SW 1271 (cell line): Measurements from ENCODE around the gene TEKT2.
A peak's percentile ranks its signal among the peaks of the same experiment; 100 is the strongest.

ENCODE experiments used
- DNase-seq, 2 experiments: peaks; one replicate each; lab custom pipeline; 2025; lab: John Stamatoyannopoulos, UW

TEKT2 gene

GRCh38 chr1:36083635-36084496 is at the start of gene TEKT2:
Gene TEKT2 (plus strand): TSS chr1:36084094. CDS start chr1:36084922, 828 bp downstream.
- DNase-seq: no peak

- DNase-seq: peak in 1 of 2 experiments; percentile 29
Observed at GRCh38 chr1:36034692-36035091, 49.2 kb upstream of the TEKT2 start.

- DNase-seq: no peak
Observed at GRCh38 chr1:36035154-36035553, 48.7 kb upstream of the TEKT2 start.

- no peak for DNase-seq
Observed at GRCh38 chr1:36040238-36040637, 43.7 kb upstream of the TEKT2 start.

GRCh38 chr1:36051821-36052220 is 32.1 kb upstream of the TEKT2 start:
- no peak for DNase-seq

- DNase-seq: no peak
Observed at GRCh38 chr1:36053978-36054377, 29.9 kb upstream of the TEKT2 start.

- DNase-seq: no peak
Observed at GRCh38 chr1:36055706-36056105, 28.2 kb upstream of the TEKT2 start.

- no peak for DNase-seq
Observed at GRCh38 chr1:36062315-36062714, 21.6 kb upstream of the TEKT2 start.

- DNase-seq: no peak
Observed at GRCh38 chr1:36067871-36068270, 16.0 kb upstream of the TEKT2 start.

- no peak for DNase-seq
Observed at GRCh38 chr1:36068866-36069265, 15.0 kb upstream of the TEKT2 start.

GRCh38 chr1:36070349-36070748 is 13.5 kb upstream of the TEKT2 start:
- no peak for DNase-seq

- DNase-seq: no peak
Observed at GRCh38 chr1:36076979-36077573, 6.8 kb upstream of the TEKT2 start.

GRCh38 chr1:36080236-36080635 is 3.7 kb upstream of the TEKT2 start:
- no peak for DNase-seq

GRCh38 chr1:36080801-36081200 is 3.1 kb upstream of the TEKT2 start:
- DNase-seq: no peak

- no peak for DNase-seq
Observed at GRCh38 chr1:36081926-36082485, 1.9 kb upstream of the TEKT2 start.

GRCh38 chr1:36083219-36083618 is 675 bp upstream of the TEKT2 start:
- DNase-seq: no peak

- no peak for DNase-seq
Observed at GRCh38 chr1:36084497-36085115, 712 bp downstream of the TEKT2 start.

GRCh38 chr1:36085126-36085525 is 1.2 kb downstream of the TEKT2 start:
- DNase-seq: no peak

GRCh38 chr1:36085686-36086526 is 2.0 kb downstream of the TEKT2 start:
- no peak for DNase-seq

- DNase-seq: no peak
Observed at GRCh38 chr1:36086529-36087232, 2.8 kb downstream of the TEKT2 start.
